HepG2 (cell line): ENCODE results near the gene MRPL54.

ENCODE experiments used
- CTCF ChIP-seq: sonication (generic); formaldehyde crosslinking; IDR thresholded peaks from 2 replicates; pipeline ENCODE4 v1.5.0; 2020; ENCODE audit warnings: mild to moderate bottlenecking, missing genetic modification reagents, moderate library complexity
- FOXM1 ChIP-seq: sonication (generic); formaldehyde crosslinking; IDR thresholded peaks from 2 replicates; pipeline ENCODE4 v1.5.0; 2020; ENCODE audit warnings: missing genetic modification reagents
- PLRG1 ChIP-seq: fragments of 450-650 bp; conservative IDR thresholded peaks from 2 replicates; pipeline ENCODE4 v1.6.1; 2016
- ZFY ChIP-seq: sonication (generic); formaldehyde crosslinking; IDR thresholded peaks from 2 replicates; pipeline ENCODE4 v1.4.0; 2020; ENCODE audit warnings: missing genetic modification reagents
- ZNF24 ChIP-seq: fragments of 450-650 bp; IDR thresholded peaks from 2 replicates; pipeline ENCODE4 v1.6.1; 2017; ENCODE audit warnings: antibody characterized with exemption, mild to moderate bottlenecking
- ZNF460 ChIP-seq: sonication (generic); formaldehyde crosslinking; IDR thresholded peaks from 2 replicates; pipeline ENCODE4 v1.5.1; 2020; ENCODE audit warnings: missing genetic modification reagents, mild to moderate bottlenecking, borderline replicate concordance

- no peak for TF ChIP-seq ZNF24
- TF ChIP-seq ZFY (CRISPR knock-in tag), result 0 out of 2 replicates have a peak, but pooled peaks have one; percentile 26
- TF ChIP-seq FOXM1, result no peak
- TF ChIP-seq CTCF (CRISPR knock-in tag), result peak; percentile 79
- TF ChIP-seq ZNF460 (CRISPR knock-in tag), result no peak
- TF ChIP-seq PLRG1, result no peak
Observed at GRCh38 chr19:3783660-3784584, 21.4 kb downstream of the MRPL54 start.
